Stimulated activated naive CD8-positive, alpha-beta T cell treated with anti-CD3 and anti-CD28 coated beads, Interleukin-15, Interleukin-2, amounts not matched to agents 100 ng/mL and 50 ng/mL, for 24 hours (primary cell): ENCODE measurements around the gene SLC12A3.

Experiments
- H3K27ac Mint-ChIP-seq: one replicate; pipeline ENCODE4 v1.8.0; 2021; ENCODE audit warnings: mild to moderate bottlenecking, mixed read lengths
- H3K27me3 Mint-ChIP-seq: one replicate; pipeline ENCODE4 v1.8.0; 2021; ENCODE audit warnings: mixed read lengths
- H3K36me3 Mint-ChIP-seq: one replicate; pipeline ENCODE4 v1.8.0; 2021; ENCODE audit warnings: low read depth, mixed read lengths
- H3K4me1 Mint-ChIP-seq: one replicate; pipeline ENCODE4 v1.8.0; 2021; ENCODE audit warnings: low read depth, mixed read lengths
- H3K4me3 Mint-ChIP-seq: one replicate; pipeline ENCODE4 v1.8.0; 2021; ENCODE audit warnings: mild to moderate bottlenecking, mixed read lengths
- H3K9me3 Mint-ChIP-seq: one replicate; pipeline ENCODE4 v1.8.0; 2021; ENCODE audit warnings: mixed read lengths

Gene SLC12A3

DNA sequence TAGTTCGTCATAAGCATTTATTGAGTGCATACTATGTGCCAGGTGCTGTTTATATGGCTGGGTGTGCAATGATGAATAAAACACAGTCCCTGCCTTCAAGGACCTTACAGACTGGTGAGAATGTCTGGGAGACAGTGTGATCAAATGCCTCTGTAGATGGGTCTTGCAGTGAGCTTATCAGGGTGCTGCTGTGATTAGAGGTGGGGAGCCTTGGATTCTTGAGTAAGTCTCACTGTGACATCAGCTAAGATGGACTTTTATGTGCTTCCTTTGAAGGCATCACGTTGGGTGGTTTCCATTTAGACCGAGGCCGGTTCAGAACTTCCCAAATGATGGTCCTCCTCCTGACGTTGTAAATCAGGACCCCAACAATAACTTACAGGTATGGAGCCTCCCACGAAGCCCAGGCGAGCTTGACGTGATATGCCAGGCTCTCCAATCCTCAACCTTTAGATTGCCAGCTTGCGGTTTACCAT lies 76.9 kb downstream of the SLC12A3 start:
- H3K27me3 Mint-ChIP-seq: no peaks in the 10 kb centered on the region
- no peak overlapping the region for H3K4me3 Mint-ChIP-seq

DNA sequence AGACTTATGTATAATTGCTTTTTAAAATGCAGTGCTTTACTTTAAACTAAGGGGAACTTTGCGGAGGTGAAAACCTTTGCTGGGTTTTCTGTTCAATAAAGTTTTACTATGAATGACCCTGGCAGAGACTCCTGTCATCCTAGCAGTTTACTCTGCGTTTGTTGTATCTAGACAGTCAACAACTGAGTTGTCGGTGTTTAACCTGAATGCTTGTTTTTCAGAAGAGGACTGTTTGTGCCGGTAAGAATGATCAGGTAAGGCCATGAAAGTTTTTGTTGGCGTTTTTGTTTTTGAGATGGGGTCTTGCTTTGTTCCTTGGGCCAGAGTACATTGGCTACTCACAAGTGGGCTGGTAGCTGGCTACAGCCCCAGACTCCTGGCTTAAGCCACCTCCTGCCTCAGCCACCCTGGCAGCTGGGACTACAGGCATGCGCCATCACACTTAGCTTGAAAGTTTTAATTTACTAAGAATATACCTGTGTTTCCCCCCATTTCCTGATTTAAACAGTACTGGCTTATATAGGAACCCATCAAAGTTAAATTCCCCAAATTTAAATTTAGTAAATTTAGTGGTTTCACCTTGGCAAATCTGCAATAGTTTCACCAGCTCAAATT lies 78.9 kb downstream of the SLC12A3 start:
- peak overlapping the region; percentile 93 for H3K27ac Mint-ChIP-seq
- H3K4me1 Mint-ChIP-seq: peaks cover 73% of the 10 kb centered on the region
- peak overlapping the region; percentile 37 for H3K4me3 Mint-ChIP-seq

More for the DNA sequence above, 76.9 kb downstream of the SLC12A3 start:
- peaks cover 91% of the 10 kb centered on the region for H3K4me1 Mint-ChIP-seq
- H3K9me3 Mint-ChIP-seq: no peaks in the 10 kb centered on the region
- peaks cover 85% of the 10 kb centered on the region for H3K36me3 Mint-ChIP-seq
- H3K27ac Mint-ChIP-seq: peak overlapping the region; percentile 54

DNA sequence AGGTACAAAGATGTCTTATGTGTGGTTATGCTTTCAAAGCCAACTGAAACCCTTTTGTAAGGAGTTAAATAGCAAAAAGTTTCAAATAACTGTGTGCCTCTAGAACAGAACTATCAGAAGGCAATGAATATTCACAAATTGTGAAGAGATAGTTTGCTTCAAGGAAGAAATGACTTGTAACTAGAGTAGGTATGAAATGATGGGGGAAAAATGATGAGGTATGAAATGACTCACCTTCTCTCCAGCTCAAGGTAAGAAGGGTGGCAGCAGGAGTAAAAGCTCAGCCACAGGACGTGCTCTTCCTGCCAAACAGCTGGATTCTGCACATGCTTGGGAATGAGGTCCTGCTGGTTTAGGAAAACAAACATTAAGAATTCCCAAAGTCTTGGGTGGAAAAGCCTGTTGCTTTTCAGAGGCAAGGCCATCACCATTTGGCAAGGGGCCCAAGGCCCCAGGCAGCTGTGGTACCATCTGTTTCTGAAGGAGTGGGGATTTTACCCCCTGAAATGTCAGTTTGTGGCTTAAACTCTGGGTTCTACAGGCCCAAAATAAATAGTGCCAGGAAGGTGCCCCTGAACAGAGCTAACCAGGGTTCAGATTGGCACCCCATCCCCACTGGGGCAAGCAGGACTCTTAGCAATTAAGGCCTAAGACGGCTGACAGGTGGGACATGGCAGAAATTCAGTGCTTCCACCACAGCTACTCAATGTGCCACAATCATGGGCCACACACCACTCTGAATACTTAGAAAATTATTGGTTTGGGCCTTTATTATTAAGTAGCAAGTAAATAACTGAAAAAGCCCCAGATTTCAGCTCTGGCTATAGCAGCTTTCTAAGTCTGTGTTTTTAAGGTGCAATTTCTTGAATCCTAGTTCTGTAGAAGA lies 80.2 kb downstream of the SLC12A3 start:
- Mint-ChIP-seq H3K4me1 (peaks cover 60% of the 10 kb centered on the region), H3K9me3 (no peaks in the 10 kb centered on the region), H3K27ac (peak overlapping the region; percentile 93), H3K27me3 (no peaks in the 10 kb centered on the region), H3K36me3 (peaks cover 54% of the 10 kb centered on the region), H3K4me3 (peak overlapping the region; percentile 51)

More for the DNA sequence above, 78.9 kb downstream of the SLC12A3 start:
- peaks cover 67% of the 10 kb centered on the region for H3K36me3 Mint-ChIP-seq
- no peaks in the 10 kb centered on the region for H3K9me3 Mint-ChIP-seq
- H3K27me3 Mint-ChIP-seq: no peaks in the 10 kb centered on the region

DNA sequence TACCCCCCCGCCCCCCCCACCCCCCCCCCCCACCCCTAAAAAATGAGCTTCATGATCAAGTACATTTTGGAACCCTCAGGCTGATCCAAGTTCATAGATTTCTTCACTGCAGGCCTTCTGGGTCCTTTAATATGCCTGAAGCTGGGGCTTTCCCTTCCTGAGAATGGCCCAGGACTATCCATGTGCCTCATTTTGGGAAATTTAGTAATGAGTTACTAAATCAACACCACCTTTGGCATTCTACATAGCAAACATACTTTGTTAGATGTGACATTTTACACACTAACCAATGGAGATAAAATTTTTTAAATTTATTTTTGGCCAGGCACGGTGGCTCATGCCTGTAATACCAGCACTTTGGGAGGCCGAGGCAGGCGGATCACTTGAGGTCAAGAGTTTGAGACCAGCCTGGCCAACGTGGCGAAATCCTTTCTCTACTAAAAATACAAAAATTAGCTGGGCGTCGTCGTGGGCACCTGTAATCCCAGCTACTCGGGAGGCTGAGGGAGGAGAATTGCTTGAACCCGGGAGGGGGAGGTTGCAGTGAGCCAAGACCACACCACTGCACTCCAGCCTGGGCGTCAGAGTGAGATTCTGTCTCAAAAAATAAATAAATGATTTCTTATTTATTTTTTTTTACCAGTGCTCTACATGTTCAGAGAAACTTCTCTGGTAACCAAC lies 81.0 kb downstream of the SLC12A3 start:
- Mint-ChIP-seq H3K4me1 (peaks cover 61% of the 10 kb centered on the region), H3K27ac (peak overlapping the region; percentile 49), H3K9me3 (no peaks in the 10 kb centered on the region), H3K4me3 (no peak overlapping the region), H3K27me3 (no peaks in the 10 kb centered on the region), H3K36me3 (peaks cover 48% of the 10 kb centered on the region)

DNA sequence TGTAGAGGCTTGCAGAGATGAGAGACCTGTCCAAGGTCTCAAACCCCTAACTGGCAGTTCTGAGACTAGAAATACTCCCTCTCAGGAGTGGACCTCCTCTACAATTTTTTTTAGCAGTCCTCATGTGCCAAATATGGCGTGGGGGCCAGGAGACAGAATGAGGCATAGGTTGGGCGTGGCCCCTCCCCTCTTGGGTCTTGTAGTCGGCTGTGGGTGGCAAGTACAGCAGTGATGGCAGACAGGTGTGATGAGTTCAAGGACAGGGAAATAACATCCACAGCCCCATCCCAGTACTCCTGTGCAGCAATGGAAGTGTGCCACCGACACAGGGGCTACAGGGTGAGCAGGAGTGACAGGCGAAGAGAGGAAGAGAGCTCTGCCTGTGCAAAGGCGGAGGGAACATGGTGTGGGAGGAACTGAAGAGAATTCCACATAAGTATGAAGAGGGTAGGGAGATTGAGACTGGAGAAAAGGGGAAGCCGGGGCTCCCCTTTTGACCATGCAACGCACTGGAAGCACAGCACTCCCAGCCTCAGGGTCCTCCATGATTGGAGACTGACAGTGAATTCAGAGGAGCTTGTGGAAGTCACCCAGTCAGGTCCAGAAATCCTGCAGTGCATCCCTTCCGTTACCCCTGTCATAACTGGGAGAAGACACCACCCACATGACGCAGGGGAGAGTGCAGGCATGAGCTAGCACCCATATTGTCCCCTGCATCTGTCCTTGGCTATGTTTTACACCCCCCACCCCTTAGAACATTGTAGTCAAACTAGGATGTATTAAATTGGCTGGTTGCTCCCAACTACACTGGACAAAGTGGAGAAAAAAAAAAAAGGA lies 82.0 kb downstream of the SLC12A3 start:
- Mint-ChIP-seq H3K36me3 (peaks cover 39% of the 10 kb centered on the region), H3K4me3 (no peak overlapping the region), H3K4me1 (peaks cover 63% of the 10 kb centered on the region), H3K27ac (peak overlapping the region; percentile 69), H3K27me3 (no peaks in the 10 kb centered on the region), H3K9me3 (no peaks in the 10 kb centered on the region)

DNA sequence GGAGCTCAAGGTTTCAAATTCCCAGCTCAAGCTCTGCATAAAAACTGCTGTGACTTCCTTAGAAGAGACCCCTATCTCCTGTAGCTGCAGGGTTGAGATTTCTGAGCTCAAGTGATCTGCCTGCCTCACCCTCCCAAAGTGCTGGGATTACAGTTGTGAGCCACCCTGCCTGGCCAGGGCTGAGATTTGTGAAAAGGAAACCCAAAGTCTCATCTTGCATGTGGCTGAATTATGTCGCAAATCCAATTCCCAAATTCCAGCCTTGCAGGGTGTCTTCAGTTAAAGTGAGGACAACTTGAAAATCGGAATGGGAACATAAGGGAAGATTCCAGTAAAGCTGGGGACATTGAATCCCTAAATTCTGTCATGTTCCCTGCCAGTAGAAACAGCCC lies 82.6 kb downstream of the SLC12A3 start:
- Mint-ChIP-seq H3K4me3 (no peak overlapping the region), H3K27ac (peak overlapping the region; percentile 54), H3K4me1 (peaks cover 56% of the 10 kb centered on the region), H3K9me3 (no peaks in the 10 kb centered on the region), H3K36me3 (peaks cover 33% of the 10 kb centered on the region), H3K27me3 (no peaks in the 10 kb centered on the region)

DNA sequence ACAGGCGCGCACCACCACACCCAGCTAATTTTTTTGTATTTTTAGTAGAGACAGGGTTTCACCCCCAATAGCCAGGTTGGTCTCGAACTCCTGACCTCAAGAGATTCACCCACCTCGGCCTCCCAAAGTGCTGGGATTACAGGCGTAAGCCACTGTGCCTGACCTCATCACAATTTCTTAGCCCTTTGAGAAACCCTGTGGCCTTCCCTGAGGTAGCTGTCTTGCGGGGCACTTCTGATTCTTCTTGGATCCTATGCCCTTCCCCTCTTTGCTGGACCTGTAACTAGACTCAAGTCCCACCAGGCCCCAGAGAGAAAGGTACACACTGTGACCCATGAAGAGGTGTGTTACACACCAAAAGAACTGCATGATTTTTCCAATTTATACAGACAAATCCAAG lies 83.2 kb downstream of the SLC12A3 start:
- Mint-ChIP-seq H3K27me3 (no peaks in the 10 kb centered on the region), H3K4me1 (peaks cover 50% of the 10 kb centered on the region), H3K27ac (no peak overlapping the region), H3K4me3 (no peak overlapping the region), H3K36me3 (peaks cover 27% of the 10 kb centered on the region), H3K9me3 (no peaks in the 10 kb centered on the region)

DNA sequence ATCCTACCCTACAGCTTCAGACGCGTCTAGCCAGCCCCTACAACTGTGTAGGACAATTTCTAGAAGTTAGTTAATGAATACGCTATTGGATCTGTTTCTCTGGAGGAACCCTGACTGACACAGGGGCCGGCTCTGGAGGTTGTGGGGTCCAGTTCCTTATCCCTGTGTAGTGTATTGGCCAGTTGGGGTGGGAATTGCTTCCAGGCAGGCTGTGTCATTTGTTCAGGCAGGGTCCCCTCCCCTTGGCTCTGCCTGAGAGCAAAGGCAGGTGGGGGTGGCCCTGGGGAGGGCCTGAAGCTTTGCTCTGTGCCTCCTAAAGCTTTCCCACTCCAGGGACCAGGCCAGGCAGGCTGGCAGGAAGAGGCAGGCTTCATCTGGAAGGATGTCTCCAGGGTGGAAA lies 85.0 kb downstream of the SLC12A3 start:
- Mint-ChIP-seq H3K27me3 (no peaks in the 10 kb centered on the region), H3K4me3 (no peak overlapping the region), H3K4me1 (peaks cover 32% of the 10 kb centered on the region), H3K27ac (no peak overlapping the region), H3K36me3 (peaks cover 9% of the 10 kb centered on the region), H3K9me3 (no peaks in the 10 kb centered on the region)

DNA sequence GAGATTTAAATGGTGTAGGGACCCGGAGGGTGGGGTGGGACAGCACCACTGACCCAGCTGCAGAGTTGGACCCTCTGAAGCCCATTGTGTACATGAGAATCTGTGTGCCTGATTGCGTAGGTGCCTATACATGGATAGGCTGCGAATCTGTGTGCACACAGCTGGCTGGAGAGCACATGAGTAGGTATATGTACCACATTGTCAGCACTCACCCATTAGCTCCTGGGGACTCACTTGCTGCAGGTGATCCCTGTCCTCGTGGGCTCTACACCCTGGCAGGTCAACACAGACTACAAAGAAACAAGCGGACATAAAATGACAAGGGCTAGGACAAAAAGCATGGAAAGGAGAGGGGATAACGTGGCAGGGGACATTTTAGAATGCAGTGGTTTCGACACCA lies 85.4 kb downstream of the SLC12A3 start:
- peaks cover 28% of the 10 kb centered on the region for H3K4me1 Mint-ChIP-seq
- peak overlapping the region; percentile 53 for H3K27ac Mint-ChIP-seq

DNA sequence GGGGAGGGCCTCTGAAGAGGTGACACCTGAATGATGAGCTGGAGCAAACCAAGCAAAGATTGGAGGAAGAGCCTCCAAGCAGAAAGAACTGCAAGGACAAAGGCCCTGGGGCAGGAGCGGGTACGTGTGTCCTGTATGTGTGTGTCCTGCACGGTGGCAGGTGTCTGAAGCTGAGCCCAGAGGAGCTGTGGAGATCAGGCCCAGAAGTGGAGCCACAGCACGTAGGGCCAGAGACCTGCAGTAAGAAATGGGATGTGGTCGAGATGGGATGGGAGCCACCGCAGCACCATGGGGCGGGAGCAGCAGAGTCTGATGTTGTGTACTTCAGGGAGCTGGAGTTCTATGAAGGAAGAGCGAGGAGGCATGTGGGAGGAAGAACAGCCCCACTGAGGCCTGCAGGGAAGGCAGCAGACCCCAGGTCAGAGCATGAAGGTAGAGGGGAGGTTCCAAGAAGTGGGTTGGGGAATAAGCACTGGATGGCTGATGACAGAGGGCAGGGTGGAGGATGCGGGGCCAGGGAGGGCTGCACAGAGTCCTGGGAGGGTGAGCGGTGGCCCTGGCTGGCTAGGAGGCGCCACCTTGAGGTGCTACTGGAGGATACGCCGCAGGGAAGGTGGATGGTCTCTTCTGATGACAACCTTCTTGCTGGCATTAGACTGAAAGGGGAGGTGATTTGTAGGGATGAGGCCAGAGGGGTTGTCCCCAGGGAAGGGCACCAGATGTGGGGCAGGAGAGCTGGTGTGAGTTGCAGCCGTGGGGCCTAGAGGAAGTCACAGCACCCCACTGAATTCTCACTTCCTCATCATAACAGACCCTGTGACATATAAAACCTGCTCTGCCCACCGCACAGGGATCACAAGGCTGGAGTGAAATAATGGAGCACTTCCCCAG lies 86.1 kb downstream of the SLC12A3 start:
- no peaks in the 10 kb centered on the region for H3K9me3 Mint-ChIP-seq

More for the DNA sequence above, 85.4 kb downstream of the SLC12A3 start:
- no peaks in the 10 kb centered on the region for H3K27me3 Mint-ChIP-seq
- no peak overlapping the region for H3K4me3 Mint-ChIP-seq
- H3K9me3 Mint-ChIP-seq: no peaks in the 10 kb centered on the region
- H3K36me3 Mint-ChIP-seq: peaks cover 7% of the 10 kb centered on the region

DNA sequence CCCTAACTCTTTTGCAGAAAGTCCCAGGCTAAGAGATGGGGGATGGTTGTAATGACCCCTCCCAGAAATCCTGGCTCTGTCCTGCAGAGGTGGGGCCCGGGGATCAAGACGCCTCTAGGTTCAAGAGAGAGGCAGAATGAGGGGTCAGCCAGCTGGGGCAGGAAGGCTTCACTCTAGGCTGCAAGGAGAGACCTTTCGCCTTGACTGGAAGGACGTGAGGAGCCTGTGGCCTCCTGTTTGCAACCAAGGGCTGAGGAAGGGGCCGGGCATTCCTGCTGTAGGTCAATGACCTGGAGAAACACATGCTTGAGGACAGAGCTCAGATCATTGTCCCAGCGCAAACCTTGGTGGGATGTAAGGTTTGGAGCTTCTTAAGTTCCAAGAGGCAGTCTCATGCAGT lies 88.0 kb downstream of the SLC12A3 start:
- Mint-ChIP-seq H3K36me3 (no peaks in the 10 kb centered on the region), H3K9me3 (no peaks in the 10 kb centered on the region), H3K4me3 (no peak overlapping the region), H3K4me1 (peaks cover 16% of the 10 kb centered on the region), H3K27me3 (no peaks in the 10 kb centered on the region), H3K27ac (no peak overlapping the region)

More for the DNA sequence above, 86.1 kb downstream of the SLC12A3 start:
- Mint-ChIP-seq H3K27me3 (no peaks in the 10 kb centered on the region), H3K36me3 (peaks cover 7% of the 10 kb centered on the region), H3K4me1 (peaks cover 23% of the 10 kb centered on the region), H3K4me3 (no peak overlapping the region), H3K27ac (peak overlapping the region; percentile 69)

DNA sequence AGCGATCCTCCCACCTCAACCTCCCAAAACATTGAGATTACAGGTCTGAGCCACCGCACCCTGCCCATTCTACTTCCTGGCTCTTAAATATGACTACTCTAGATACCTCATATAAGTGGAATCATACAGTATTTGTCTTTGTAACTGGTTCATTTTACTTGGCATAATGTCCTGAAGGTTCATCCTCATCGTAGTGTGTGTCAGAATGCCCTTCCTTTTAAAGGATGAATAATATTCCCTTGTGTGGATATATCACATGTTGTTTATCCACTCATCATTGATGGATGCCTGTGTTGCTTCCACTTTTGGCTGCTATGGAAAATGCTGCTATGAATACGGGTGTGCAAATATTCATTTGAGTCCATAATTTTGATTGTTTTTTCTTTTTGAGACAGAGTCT lies 91.1 kb downstream of the SLC12A3 start:
- Mint-ChIP-seq H3K27ac (no peak overlapping the region), H3K4me3 (no peak overlapping the region), H3K9me3 (no peaks in the 10 kb centered on the region), H3K4me1 (peaks cover 9% of the 10 kb centered on the region), H3K27me3 (no peaks in the 10 kb centered on the region), H3K36me3 (no peaks in the 10 kb centered on the region)

DNA sequence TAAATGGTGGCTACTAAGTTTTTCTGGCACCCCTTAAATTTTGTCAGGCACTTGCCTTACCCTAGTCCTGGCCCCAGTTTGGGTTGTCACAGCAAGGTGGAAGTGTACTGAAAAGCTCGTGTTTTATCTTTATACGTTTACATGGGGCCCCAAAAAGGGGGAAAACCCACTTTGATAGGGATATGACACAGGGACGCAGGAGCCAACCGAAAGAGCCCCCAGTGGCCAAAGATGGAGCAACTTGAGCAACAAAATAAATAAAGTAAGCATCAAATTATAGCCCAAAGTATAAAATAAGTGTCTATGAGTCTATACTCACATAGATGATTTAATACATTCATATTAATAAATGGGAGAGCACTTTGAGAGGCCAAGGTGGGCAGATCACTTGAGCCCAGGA lies 91.7 kb downstream of the SLC12A3 start:
- no peaks in the 10 kb centered on the region for H3K9me3 Mint-ChIP-seq
- H3K4me1 Mint-ChIP-seq: peaks cover 2% of the 10 kb centered on the region
- H3K27ac Mint-ChIP-seq: no peak overlapping the region
- no peaks in the 10 kb centered on the region for H3K27me3 Mint-ChIP-seq
- no peak overlapping the region for H3K4me3 Mint-ChIP-seq
- no peaks in the 10 kb centered on the region for H3K36me3 Mint-ChIP-seq
